Stimulated activated CD8-positive, alpha-beta memory T cell treated with anti-CD3 and anti-CD28 coated beads, Interleukin-4, amount 100 ng/mL, for 48 hours (primary cell): ENCODE results near the gene PARD3B.

Source experiments
- DNase-seq: peaks from one replicate; pipeline ENCODE4 v3.0.0-alpha.2; 2020

The PARD3B gene

GRCh38 chr2:205555566-205556230, 1010.4 kb downstream of the PARD3B start:
- DNase-seq: no peak

DNA sequence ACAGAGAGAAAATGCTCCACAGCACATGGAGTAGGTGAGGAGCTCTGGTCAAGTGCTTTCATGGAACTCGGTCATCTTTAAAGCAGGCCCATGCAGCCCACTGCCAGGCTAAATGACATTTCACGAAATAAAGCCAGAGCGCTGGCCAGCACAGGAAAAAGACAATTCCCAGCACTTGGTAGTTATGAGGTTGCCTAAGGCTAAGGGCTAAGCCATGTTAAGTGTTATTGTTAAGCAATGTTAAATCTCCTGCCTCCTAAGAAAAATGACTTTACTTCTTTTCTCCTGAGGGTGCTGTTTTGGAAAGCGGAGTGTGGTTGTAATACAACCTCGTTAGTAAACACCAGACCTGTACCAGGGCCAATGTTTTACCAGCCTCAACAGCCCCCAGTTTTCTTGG, 1011.1 kb downstream of the PARD3B start:
- DNase-seq: no peak

DNA sequence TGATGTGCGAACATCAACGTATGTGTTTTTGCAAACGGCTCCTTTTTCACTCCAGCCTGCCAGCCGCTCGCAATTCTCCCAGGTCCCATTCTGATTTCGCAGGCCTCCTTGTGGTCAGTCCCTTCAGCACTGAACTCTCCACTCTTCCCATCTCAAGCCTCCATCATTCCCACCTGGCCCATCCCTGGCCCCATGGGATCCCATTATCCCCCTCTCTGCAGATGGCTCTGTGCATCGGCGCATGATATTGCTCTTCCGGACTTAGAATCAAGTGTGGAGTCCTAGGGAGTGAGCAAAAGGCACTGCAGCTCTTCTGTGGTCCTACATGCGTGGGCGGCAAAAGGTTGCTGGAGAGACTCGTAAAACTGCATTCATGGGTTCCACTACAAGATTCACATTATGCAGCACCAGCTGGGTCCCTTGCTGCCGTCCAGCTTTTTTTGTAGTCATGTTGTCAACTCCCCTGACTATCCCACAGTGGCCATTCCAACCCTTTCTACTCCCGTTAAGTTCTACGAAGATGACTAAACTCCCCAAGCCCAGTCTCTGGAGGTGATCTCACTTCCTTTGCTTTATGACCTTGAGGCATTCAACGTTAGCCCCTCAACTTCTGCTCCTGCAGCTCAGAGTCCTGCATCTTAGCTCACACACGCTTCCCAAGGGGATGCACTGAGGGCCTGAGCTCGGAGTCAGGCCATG, 1011.7 kb downstream of the PARD3B start:
- no peak for DNase-seq

- DNase-seq: no peak
These were observed 1012.6 kb downstream of the PARD3B start for GRCh38 chr2:205557873-205558272.

DNA sequence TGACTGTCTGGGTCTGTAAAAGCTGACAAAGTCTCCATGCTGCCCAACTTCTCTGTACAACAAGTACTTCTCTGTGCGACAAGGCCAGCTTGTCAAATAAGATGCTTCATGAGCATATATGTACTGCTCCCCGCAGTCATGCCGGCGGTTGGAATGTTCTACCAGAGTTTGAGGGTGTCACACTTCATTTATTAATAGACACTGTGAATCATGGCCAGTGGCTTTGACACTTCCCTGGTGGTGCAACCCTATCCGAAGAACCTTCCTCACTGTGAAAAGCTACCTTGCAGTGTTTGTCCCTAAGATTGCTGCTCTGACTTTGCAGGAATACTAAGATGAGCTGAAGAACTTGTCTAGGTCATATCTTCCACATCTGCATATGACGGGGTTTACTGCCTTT, 1016.2 kb downstream of the PARD3B start:
- DNase-seq: no peak

DNA sequence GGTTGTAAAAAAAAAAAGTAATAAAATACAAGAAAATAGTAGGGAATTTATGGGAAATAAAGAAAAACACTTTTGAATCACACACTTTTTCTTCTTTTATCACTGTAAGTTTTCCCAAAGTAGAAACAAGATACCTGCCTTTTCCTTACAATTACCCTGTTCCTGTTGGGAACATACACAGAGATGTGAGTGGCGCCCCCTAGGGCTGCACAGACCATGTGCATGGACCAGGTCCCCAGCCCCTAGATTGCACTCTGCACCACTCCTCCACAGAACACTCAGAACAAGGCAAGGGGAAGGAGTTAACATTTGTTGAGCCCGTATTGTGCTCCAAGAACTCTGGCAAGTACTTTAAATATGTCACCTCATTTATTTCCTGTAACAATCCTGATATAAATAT, 1018.4 kb downstream of the PARD3B start:
- peak; percentile 66 for DNase-seq

- DNase-seq: no peak
These were observed 1019.3 kb downstream of the PARD3B start for GRCh38 chr2:205564346-205565141.

- no peak for DNase-seq
These were observed 1019.9 kb downstream of the PARD3B start for GRCh38 chr2:205565142-205565522.

GRCh38 chr2:205566606-205567168, 1021.4 kb downstream of the PARD3B start:
- DNase-seq: no peak

DNA sequence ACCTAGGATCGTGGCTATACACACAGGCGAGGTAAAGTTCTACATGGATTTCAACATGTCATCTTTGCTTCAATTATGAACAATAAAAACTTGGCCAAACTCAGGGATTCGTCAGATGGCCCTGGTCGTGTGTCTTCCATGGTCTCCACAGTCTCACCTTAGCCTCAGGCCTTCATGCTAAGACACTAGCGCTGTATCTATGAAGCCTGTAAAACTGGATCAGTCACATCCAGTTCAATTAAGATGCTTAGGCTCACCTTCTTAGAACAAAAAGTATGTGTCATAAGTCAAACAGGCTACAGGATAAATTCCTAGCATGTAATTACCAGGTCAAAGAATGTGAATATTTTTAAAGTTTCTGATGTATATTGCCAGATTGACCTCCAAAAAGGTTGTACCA, 1023.3 kb downstream of the PARD3B start:
- DNase-seq: no peak

GRCh38 chr2:205570648-205571047, 1025.4 kb downstream of the PARD3B start:
- DNase-seq: no peak

GRCh38 chr2:205571360-205571959, 1026.2 kb downstream of the PARD3B start:
- no peak for DNase-seq

DNA sequence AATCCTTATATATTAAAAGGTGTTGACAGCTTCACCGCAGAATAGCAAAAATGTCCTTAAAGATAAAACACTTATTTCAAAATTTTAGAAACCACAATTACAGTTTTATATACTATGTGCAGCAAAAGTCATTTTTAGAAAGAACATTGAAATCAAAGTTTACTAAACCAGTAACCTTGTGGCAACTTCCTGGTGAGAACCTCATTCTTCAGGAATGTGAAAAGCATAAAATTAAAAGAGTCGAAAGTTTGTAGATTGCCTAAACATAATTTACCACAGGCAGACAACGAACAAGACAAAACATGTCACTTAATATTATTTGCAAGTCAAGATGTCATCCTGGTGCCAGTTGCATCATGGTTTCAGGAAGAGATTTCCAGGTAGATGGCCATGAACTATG, 1028.7 kb downstream of the PARD3B start:
- no peak for DNase-seq

DNA sequence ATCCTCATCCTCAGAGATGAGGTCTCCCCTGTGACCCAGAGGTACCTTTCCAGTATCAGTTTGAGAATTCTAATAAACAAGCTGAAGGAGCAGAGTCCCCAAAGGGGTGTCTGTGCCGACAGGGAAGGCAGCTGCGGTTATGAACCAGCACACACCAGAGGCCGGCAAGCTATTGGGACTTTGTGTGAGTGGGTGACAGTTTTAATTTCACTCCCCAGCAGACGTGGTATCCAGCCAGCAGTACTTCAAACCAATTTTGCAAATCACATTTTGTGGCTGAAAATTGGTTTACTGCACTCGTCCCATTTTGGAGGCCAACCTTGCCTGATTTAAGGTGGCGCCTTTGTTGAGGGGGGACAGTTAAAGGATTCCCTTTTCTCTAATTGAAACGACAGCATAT, 1034.1 kb downstream of the PARD3B start:
- no peak for DNase-seq

DNA sequence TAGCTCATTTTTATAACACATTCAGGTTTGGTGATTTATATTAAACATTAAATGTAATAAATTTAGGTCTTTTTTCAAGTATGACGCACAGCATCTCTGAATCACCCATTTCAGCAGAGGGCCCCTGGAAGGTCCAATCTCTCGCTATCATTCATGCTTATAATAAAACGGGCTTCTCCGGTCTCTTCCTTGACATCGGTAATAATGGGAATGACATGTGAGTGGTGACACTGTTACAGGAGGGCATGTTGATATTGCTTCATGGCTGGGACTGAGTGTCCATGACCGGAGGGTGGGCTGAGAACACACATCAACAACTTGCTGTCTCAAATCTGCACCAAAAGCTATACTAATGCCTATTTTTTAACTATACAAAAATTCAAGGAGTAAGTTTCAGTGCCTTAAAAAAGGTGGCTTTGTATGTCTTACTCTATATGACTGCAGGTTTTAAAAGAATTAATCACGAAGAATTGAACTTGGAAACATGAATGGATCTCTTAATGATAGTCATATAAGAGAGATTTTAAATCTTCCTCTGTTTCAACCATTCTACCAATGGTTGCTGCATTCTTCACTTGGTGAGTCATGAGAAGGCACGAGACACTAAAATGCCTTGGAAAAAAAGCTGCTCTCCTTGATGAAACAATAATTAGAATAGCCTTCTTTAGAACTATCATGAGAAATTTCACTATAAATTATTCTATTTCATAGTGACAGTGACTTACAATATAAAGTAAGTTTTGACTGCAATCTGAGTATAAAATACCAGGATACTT, 1035.1 kb downstream of the PARD3B start:
- no peak for DNase-seq

DNA sequence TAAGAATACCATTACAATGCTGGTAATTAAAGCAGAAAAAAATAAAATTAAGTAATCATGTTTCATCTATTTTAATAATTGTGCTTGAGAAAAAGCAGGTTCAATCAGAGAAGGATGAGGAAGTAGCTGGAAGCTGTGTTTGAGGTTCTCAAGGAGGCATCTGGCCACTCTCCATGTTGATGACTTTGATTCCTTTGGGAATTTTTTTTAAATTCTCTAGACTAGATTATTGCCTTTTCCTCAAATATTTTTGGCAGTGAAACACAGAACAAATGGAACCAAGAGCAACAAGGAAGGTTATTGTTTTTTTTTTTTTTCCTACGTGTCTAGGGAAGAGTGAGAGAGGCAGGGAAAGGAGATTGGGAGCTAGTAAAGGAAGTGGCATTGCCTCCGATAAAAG, 1037.1 kb downstream of the PARD3B start:
- DNase-seq: no peak

DNA sequence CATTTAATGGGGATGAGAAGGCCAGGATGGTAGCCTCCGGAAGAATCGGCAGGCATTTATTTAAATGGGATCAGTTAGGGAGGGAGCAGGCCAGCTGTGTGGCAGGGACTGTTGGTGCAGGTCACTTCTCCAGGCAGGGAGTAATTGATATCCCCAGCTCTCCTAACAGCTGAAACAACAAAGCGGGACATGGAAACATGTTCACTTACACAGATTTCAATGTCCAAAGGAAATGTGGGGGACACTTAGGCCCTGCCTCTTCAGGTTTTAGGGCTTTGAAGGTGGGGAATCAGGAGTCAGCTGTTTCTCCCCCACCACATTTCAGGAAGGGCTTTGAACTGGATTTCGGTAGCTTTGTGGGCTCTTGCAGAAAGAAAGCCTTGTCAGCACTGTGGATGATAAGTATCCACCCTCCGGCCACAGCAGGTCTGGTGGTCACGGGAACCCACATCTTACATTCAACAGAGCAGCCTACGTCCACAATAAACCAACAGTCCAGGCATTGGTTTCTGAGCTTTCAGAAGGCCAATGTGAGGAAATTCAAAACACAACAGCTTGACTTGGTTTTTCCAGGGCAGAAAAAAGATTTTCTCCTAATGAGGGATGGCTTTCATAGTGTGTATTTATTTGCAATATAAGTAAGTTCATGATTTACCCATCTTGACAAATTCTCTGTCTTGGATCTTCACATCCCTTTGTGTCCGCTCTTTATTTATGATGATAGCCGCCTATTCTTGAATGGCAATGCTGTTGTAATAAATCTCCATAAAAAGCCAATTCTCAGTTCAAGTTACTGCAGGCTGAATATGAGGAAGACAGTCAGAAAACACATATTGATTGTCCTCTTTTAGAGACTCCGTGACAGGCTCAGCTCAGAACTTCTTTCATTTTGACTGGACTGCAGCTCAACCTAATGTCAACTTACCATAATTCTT, 1040.4 kb downstream of the PARD3B start:
- no peak for DNase-seq

DNA sequence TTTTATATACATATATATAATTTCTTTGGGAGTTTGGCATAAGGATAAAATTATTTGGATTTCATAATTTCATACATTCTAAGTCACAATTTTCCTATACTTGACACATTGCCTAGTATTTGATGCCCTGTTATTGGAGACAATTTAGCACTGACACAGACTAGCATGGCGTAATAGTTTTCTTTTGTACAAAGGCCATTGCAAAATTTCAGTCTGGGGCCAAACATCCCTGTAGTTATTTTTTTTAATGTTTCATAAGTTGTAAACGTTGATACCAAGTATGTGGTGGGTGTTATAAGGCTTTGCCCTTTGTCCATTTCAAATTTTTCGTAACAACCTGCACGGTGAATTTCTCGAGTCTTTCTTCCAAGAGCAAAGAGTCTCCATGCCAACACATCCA, 1041.4 kb downstream of the PARD3B start:
- DNase-seq: no peak

- DNase-seq: no peak
These were observed 1044.2 kb downstream of the PARD3B start for GRCh38 chr2:205589479-205589878.

DNA sequence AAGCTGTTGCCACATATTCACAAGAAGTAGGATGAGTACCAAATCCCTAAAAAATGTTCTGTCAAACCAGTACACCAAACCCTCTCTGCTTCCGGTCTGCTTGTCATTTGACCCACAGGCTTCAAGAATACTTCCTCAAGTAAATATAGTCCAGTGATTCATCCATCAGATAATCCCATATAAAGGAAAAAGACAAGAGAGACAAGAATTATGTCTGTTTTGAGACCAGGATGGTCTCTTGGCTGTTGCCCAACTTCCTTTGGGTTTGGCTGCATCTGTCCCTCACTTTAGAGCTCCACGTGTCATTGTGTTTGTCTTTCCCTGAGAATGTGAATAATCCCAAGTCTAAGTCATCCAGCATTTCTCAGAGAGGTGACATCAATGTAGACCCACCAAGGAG, 1045.5 kb downstream of the PARD3B start:
- no peak for DNase-seq

DNA sequence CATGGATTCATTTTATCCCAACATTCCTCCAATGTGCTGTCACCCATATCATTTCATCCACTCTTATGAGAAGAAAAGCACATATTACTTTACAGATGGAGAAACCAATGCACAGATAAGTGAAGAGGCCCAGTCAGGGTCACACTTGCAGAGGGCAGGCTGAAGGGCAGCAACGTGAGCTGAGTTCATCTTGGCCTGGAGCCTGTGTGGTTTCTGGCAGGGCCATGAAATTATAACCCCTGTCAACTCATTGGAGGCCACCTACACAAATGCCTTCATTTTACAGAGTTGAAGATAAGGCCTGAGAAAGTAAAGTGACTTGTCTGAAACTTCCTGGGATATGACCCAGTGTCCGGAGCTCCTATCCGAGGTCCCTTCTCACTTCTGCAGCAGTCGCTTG, 1048.6 kb downstream of the PARD3B start:
- DNase-seq: no peak
